Measurements from ENCODE around the gene FRAS1. TPM values are rescaled to one million over a fixed set of nuclear protein-coding genes. Genes with fewer than 3 reads are reported as not detected.
"Not testable (repeated sequence)": the region's sequence is repeated elsewhere in the genome, so short reads cannot be mapped to it uniquely, and the experiment has no call there.

FRAS1 gene
- total and polyA plus RNA-seq, 4 experiments from 2014 or later: not detected

DNA sequence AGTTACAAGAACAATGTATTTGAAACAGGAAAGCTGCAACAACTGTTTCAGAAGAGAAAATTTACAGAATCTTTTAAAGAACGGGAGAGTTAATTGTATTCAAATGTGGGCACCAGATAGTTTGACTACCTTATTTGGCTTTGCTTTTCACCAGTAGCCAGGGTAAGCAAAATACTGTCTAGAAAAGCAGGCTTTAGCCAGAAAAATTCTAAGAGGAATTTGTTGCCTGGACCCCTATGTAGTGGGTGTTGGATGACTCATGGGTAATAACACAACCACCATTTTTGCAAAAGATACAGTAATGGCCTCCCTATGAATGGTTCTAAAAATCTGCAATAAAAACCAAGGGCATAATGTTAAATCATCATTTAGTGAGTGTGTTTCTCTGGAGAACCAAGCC, 261.0 kb downstream of the FRAS1 start:
- H3K36me3 Mint-ChIP-seq: no peaks in the 10 kb centered on the region
- peaks cover 19 to 20% of the 10 kb centered on the region in 2 donors for H3K27me3 Mint-ChIP-seq
- no peaks in the 10 kb centered on the region for H3K4me1 Mint-ChIP-seq
- intact Hi-C loops (cut with micrococcal nuclease): no loop called here
- DNase-seq: no peak
- no peak overlapping the region for H3K4me3 Mint-ChIP-seq
- Histone ChIP-seq H3K4me1 (ENCODE audit: insufficient read depth, low read length) (no peaks in the 10 kb centered on the region), H3K4me3 (ENCODE audit: low read length in 2 of 2) (no peak overlapping the region), H3K27ac (ENCODE audit: low read depth, low read length) (no peak overlapping the region), H3K36me3 (ENCODE audit: insufficient read depth, low read length) (no peaks in the 10 kb centered on the region), H3K27me3 (ENCODE audit: insufficient read depth, low read length) (no peaks in the 10 kb centered on the region), H3K9me3 (ENCODE audit: control insufficient read depth in 1 of 2, low read length in 2 of 2) (no peaks in the 10 kb centered on the region)
- ChIA-PET POLR2A (ENCODE audit: partially characterized antibody) (no interaction called here), CTCF (ENCODE audit: partially characterized antibody) (no interaction called here)
- H3K27ac Mint-ChIP-seq: no peak overlapping the region
- peaks cover 0 to 2% (median 0%) of the 10 kb centered on the region in 8 donors for H3K9me3 Mint-ChIP-seq

DNA sequence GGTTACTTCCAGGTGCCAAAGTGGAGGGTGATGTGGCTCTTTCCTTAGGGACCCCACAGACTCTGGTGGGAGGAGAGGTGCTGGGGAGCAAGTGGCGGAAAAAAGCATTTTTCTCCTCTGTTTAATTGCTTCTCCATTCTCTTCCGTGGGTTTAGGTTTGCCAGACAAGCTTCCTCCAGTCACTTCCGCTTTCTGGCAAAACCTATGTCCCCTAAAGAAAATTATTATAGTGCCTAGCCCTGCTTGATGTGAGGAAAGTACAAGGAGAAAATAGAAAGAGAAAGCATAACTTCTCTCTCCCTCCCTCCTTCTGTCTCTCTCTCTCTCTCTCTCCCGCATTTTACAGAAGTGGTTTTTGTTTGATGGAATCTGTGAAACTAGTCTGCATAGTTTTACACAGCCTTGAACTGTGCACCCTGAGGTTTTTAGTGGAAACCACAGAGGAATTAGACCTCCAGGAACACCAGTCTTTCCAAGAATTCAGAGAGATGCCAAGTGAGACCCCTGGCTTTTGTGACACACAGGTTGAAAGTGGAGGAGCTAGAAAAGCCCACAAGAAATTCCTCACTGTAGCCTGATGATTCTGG, 263.3 kb downstream of the FRAS1 start:
- DNase-seq: no peak
- CTCF ChIA-PET (ENCODE audit: partially characterized antibody): no interaction called here
- POLR2A ChIA-PET (ENCODE audit: partially characterized antibody): no interaction called here
- Mint-ChIP-seq H3K36me3 (no peaks in the 10 kb centered on the region), H3K9me3 (peaks cover 0 to 2% (median 0%) of the 10 kb centered on the region in 8 donors), H3K27ac (no peak overlapping the region), H3K4me1 (no peaks in the 10 kb centered on the region), H3K4me3 (no peak overlapping the region), H3K27me3 (peaks cover 16 to 18% of the 10 kb centered on the region in 2 donors)
- no peaks in the 10 kb centered on the region for H3K9me3 ChIP-seq (ENCODE audit: control insufficient read depth in 1 of 2, low read length in 2 of 2)
- no peak overlapping the region for H3K4me3 ChIP-seq (ENCODE audit: low read length in 2 of 2)
- H3K36me3 ChIP-seq (ENCODE audit: insufficient read depth, low read length): no peaks in the 10 kb centered on the region
- H3K27me3 ChIP-seq (ENCODE audit: insufficient read depth, low read length): no peaks in the 10 kb centered on the region
- H3K27ac ChIP-seq (ENCODE audit: low read depth, low read length): no peak overlapping the region
- H3K4me1 ChIP-seq (ENCODE audit: insufficient read depth, low read length): no peaks in the 10 kb centered on the region
- intact Hi-C loops (cut with micrococcal nuclease): no loop called here

DNA sequence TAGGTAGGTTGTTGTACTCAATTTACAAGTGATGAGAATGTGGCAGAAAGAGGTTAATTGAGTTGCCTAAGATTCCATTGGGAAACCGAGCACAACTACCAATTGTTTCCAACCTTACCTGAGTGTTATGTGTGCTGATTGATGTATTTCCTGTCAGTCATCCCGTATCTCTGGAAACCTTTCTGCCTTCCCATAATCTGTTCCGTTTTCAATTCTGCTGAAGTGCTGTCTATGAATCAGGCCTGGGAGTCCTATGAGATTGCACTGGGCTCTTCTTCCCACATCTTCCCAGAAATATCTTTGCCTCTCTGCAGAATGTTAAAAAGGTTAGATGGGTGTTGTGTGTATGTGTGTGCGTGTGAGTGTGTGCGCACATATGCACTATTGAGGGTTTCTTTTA, 264.9 kb downstream of the FRAS1 start:
- no peaks in the 10 kb centered on the region for H3K9me3 Mint-ChIP-seq
- POLR2A ChIA-PET (ENCODE audit: partially characterized antibody): no interaction called here
- Histone ChIP-seq H3K9me3 (ENCODE audit: control insufficient read depth in 1 of 2, low read length in 2 of 2) (no peaks in the 10 kb centered on the region), H3K4me1 (ENCODE audit: insufficient read depth, low read length) (no peaks in the 10 kb centered on the region), H3K27me3 (ENCODE audit: insufficient read depth, low read length) (no peaks in the 10 kb centered on the region), H3K36me3 (ENCODE audit: insufficient read depth, low read length) (no peaks in the 10 kb centered on the region), H3K4me3 (ENCODE audit: low read length in 2 of 2) (no peak overlapping the region), H3K27ac (ENCODE audit: low read depth, low read length) (no peak overlapping the region)
- no peak overlapping the region for H3K27ac Mint-ChIP-seq
- H3K4me1 Mint-ChIP-seq: no peaks in the 10 kb centered on the region
- H3K36me3 Mint-ChIP-seq: no peaks in the 10 kb centered on the region
- no peak for DNase-seq
- peaks cover 11 to 16% of the 10 kb centered on the region in 2 donors for H3K27me3 Mint-ChIP-seq
- H3K4me3 Mint-ChIP-seq: no peak overlapping the region
- intact Hi-C loops (cut with micrococcal nuclease): no loop called here
- CTCF ChIA-PET (ENCODE audit: partially characterized antibody): no interaction called here

DNA sequence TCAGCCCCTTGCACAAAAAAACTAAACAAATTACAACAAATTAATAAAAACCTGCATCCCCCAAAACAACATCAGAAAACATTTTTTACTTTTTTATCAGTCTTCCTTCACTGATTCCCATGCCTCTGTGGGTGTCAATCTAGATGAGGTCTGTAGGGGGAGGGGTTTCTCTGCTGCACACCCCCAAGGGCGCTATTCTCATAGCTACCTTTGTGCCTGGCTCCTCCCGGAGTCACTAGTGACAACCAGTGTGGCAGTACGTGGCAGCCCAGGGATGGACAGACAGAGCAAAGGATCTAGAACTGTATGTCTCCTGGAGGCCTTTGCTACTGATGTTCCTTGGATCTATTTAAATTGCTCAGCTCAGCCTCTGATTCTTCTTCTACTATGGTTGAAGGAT, 266.3 kb downstream of the FRAS1 start:
- CTCF ChIA-PET (ENCODE audit: partially characterized antibody): no interaction called here
- peaks cover 8 to 13% of the 10 kb centered on the region in 2 donors for H3K27me3 Mint-ChIP-seq
- Histone ChIP-seq H3K4me1 (ENCODE audit: insufficient read depth, low read length) (no peaks in the 10 kb centered on the region), H3K36me3 (ENCODE audit: insufficient read depth, low read length) (no peaks in the 10 kb centered on the region), H3K27me3 (ENCODE audit: insufficient read depth, low read length) (no peaks in the 10 kb centered on the region), H3K27ac (ENCODE audit: low read depth, low read length) (no peak overlapping the region), H3K4me3 (ENCODE audit: low read length in 2 of 2) (no peak overlapping the region), H3K9me3 (ENCODE audit: control insufficient read depth in 1 of 2, low read length in 2 of 2) (no peaks in the 10 kb centered on the region)
- H3K9me3 Mint-ChIP-seq: no peaks in the 10 kb centered on the region
- no peak overlapping the region for H3K4me3 Mint-ChIP-seq
- no peak for DNase-seq
- H3K27ac Mint-ChIP-seq: no peak overlapping the region
- H3K36me3 Mint-ChIP-seq: no peaks in the 10 kb centered on the region
- intact Hi-C loops (cut with micrococcal nuclease): no loop called here
- POLR2A ChIA-PET (ENCODE audit: partially characterized antibody): no interaction called here
- H3K4me1 Mint-ChIP-seq: no peaks in the 10 kb centered on the region

DNA sequence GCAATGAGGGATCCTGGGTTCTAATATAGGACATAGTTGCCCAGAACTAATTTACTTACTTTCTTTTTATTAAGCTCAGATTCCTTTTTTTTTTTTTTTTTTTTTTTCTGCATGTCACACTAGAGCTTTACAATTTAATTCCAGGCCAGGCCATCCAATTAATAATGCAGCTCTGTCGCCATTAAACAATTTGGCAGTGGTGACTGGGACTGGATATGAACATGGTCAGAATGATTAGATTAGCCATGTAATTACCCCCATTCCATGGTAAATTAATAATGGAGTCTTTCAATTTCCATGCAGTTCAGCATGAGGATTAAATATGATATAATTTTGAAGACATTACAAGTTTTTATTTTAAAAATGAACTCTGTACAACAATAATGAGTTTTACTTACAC, 267.5 kb downstream of the FRAS1 start:
- H3K4me3 ChIP-seq (ENCODE audit: low read length in 2 of 2): no peak overlapping the region
- ChIA-PET POLR2A (ENCODE audit: partially characterized antibody) (no interaction called here), CTCF (ENCODE audit: partially characterized antibody) (no interaction called here)
- H3K36me3 Mint-ChIP-seq: no peaks in the 10 kb centered on the region
- no peaks in the 10 kb centered on the region for H3K9me3 Mint-ChIP-seq
- no peaks in the 10 kb centered on the region for H3K4me1 Mint-ChIP-seq
- H3K9me3 ChIP-seq (ENCODE audit: control insufficient read depth in 1 of 2, low read length in 2 of 2): no peaks in the 10 kb centered on the region
- H3K27me3 Mint-ChIP-seq: peaks cover 7% of the 10 kb centered on the region in 2 donors
- H3K27ac Mint-ChIP-seq: no peak overlapping the region
- DNase-seq: no peak
- no peaks in the 10 kb centered on the region for H3K27me3 ChIP-seq (ENCODE audit: insufficient read depth, low read length)
- intact Hi-C loops (cut with micrococcal nuclease): no loop called here
- H3K4me1 ChIP-seq (ENCODE audit: insufficient read depth, low read length): no peaks in the 10 kb centered on the region
- no peak overlapping the region for H3K27ac ChIP-seq (ENCODE audit: low read depth, low read length)
- no peak overlapping the region for H3K4me3 Mint-ChIP-seq
- H3K36me3 ChIP-seq (ENCODE audit: insufficient read depth, low read length): no peaks in the 10 kb centered on the region

DNA sequence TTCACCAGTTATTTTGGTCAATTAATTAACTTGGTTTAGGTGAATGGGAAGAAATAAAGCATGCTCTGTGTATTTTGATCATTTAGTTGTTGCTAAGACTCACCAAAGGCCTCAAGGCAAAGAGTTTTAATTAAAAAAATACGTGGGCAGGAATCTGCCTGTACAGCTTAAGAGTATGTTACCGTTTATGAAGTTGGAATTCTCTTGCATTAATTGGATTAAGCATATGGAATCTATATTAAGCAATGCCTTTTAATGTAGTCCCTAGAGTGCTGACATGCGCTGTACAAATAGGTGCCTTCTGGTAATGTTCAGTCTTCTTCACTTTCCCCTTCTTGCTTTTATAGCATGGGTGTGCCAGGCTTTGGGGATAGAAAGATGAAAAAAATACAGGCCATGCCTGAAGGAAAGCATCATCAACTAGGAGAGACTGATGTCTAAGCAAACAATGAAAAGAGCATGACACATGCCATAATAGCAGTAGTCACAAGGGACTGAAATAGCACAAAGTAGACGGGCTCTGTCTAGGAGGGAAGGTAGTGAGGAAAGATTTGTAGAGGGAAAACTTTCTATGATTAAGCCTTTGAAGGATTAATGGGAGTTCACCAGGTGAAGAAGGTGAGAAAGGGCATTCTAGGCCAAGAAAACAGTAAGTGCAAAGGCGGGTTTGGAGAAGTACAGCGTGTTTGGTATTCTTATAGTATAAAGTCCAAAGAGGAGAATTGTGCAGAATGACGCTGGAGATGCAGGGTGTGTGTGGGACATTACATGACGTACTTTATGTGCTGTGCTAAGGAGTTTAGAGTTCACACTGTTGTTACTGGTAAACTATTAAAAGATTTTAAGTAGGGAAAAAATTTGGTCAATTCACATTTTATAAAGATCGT, 268.4 kb downstream of the FRAS1 start:
- Histone ChIP-seq H3K27ac (ENCODE audit: low read depth, low read length) (no peak overlapping the region), H3K9me3 (ENCODE audit: control insufficient read depth in 1 of 2, low read length in 2 of 2) (no peaks in the 10 kb centered on the region), H3K36me3 (ENCODE audit: insufficient read depth, low read length) (no peaks in the 10 kb centered on the region), H3K4me3 (ENCODE audit: low read length in 2 of 2) (no peak overlapping the region), H3K4me1 (ENCODE audit: insufficient read depth, low read length) (no peaks in the 10 kb centered on the region), H3K27me3 (ENCODE audit: insufficient read depth, low read length) (no peaks in the 10 kb centered on the region)
- Mint-ChIP-seq H3K36me3 (no peaks in the 10 kb centered on the region), H3K27me3 (peaks cover 4 to 5% of the 10 kb centered on the region in 2 donors), H3K9me3 (no peaks in the 10 kb centered on the region), H3K4me3 (no peak overlapping the region), H3K4me1 (no peaks in the 10 kb centered on the region), H3K27ac (no peak overlapping the region)
- no peak for DNase-seq
- POLR2A ChIA-PET (ENCODE audit: partially characterized antibody): no interaction called here
- CTCF ChIA-PET (ENCODE audit: partially characterized antibody): no interaction called here
- intact Hi-C loops (cut with micrococcal nuclease): no loop called here

DNA sequence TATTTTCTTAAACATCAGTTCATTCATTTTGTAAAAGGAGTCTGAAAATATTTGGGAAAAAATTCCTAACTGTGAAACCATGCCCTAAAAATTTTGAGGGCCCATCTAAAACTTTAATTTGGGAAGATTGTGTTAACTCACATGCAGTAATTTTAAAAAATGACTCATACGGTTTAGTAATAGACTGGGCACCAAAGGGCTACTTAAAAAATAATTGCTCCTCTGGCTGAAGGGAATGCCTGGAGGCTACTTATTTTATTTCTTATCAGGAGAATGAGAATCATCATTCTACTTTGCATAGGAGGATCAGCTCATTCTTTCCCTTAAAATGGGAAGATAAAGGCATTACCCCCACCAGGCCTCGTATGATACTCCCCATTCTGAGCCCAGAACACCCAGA, 271.5 kb downstream of the FRAS1 start:
- POLR2A ChIA-PET (ENCODE audit: partially characterized antibody); intact Hi-C loops (cut with micrococcal nuclease); CTCF ChIA-PET (ENCODE audit: partially characterized antibody): not testable (repeated sequence)

More for the DNA sequence above, 271.5 kb downstream of the FRAS1 start:
- not testable (repeated sequence) for H3K27me3 ChIP-seq (ENCODE audit: insufficient read depth, low read length); H3K27ac Mint-ChIP-seq; H3K9me3 ChIP-seq (ENCODE audit: control insufficient read depth in 1 of 2, low read length in 2 of 2); H3K36me3 ChIP-seq (ENCODE audit: insufficient read depth, low read length); H3K27ac ChIP-seq (ENCODE audit: low read depth, low read length); H3K36me3 Mint-ChIP-seq; H3K27me3 Mint-ChIP-seq; H3K4me1 ChIP-seq (ENCODE audit: insufficient read depth, low read length); H3K9me3 Mint-ChIP-seq; H3K4me3 ChIP-seq (ENCODE audit: low read length in 2 of 2); H3K4me1 Mint-ChIP-seq; DNase-seq; H3K4me3 Mint-ChIP-seq

Data from CD4-positive, alpha-beta memory T cell (primary cell).